CD4-positive, alpha-beta T cell treated with Interleukin-6 at 100 ng/mL for 8 hours (primary cell): ENCODE results near the gene NDE1.
"Not testable (repeated sequence)": the region's sequence is repeated elsewhere in the genome, so short reads cannot be mapped to it uniquely, and the experiment has no call there.

Source experiments
- DNase-seq: peaks from one replicate; pipeline ENCODE4 v3.0.0-alpha.2; 2020; ENCODE audit warnings: mixed read lengths, low spot score

Gene NDE1

DNA sequence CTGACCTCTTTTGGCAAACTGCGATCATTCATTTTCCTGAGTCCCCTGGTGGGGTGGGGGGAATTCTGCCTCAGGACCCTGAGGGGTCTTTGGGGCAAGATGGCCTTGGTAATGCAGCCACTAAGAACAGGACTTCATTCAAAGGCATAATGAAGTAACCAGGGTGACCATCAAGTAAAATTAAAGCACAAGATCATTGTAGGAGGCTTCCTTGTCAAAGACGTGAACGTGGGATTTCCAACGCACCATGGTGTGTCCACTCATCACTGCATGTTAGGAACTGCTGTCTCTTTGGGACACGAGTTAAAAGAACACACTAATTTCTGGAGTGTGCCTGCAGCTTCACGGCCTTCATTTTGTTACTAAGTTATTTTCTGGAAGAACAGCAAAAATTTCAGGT is 51.3 kb downstream of the NDE1 start:
- DNase-seq: no peak

DNA sequence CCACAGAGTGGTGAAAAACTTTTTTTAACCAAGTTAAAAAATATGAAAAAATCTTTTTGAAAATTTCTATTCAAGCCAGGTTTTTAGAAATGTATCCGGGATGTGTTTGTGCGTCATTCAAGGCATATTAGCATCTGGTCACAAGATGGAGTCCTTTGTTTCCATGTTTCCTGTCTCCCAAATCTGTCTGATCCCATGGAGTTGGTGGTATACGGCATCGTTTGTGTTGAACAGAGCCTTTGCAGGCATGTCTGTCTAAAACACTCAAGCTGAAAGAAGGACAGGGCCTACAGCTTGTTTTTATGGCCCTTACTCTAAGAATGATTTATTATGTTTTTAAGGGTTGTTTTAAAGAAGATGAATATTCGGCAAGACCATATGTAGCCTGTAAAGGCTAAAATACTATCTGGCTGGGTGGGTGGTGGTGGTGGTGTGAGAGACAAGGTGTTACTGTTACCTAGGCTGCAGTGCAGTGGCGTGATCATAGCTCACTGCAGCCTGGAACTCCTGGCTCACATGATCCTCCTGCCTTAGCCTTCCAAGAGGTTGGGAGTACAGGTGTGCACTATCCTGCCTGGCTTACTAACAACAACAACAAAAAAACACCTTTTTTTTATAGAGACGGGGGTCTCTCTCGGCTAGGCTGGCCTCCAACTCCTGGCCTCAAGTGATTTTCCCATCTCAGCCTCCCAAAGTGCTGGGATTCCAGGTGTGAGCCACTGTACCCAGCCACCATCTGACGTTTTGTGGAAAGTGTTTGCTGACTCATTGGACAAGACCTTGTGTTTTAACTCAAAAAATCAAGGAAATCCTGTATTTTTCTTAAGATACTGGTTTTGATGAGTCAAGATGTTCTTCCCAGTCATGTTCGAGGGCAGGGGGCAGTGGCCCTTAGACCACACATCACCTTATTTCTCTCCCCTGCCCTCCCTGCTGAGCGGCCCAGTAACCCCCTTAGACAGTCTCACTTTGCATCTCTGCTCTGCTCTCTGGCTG is 52.2 kb downstream of the NDE1 start:
- DNase-seq: no peak

DNA sequence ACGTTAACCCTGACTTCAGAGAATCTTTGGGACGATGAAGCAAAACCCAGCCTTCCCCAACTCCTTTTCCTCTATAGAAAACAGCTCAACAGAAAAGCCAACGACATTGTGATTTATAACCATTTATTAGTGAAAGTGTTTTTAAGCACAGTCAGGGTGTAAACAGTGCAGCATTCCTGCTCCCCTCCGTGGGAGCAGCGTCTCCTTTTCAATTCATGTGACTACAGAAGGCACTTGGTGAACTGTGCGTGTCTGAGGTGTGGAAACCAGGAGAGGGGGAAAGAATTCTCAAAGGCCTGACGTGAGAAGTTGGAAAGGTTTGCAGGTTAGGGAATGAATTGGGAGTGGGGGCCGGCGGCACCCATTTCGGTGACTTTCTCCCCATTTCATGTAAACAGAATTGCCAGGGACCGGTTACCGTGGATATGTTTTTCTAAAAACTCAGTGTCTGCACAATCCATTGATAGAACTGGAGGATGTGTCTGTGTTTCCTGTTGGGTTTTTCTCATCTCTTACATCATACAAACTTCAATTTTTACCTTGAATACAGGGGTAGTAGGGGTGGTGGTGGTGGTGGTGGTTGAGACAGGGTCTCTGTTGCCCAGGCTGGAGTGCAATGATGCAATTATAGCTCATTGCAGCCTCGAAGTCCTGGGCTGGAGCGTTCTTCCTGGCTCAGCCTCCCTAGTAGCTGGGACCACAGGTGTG is 53.1 kb downstream of the NDE1 start:
- no peak for DNase-seq

DNA sequence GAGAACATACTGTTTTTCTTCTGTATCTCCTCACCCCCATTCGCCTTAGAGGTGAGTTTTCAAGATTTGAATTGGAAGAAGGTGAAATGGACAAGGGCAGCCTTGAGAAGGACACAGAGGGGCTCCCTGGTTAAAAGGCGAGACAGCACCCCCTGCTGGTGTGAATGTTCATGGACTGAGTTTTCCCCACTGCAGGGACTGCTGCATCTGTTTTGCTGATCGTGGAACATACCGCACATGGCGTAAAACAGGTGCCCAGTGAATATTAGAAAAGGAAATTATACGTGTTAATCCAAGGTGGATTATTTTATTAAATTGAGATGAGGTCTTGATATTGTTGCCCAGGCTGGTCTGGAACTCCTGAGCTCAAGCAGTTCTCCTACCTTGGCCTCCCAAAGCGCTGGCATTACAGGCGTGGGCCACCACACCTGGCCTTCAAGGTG is 54.5 kb downstream of the NDE1 start:
- peak; percentile 65 for DNase-seq

DNA sequence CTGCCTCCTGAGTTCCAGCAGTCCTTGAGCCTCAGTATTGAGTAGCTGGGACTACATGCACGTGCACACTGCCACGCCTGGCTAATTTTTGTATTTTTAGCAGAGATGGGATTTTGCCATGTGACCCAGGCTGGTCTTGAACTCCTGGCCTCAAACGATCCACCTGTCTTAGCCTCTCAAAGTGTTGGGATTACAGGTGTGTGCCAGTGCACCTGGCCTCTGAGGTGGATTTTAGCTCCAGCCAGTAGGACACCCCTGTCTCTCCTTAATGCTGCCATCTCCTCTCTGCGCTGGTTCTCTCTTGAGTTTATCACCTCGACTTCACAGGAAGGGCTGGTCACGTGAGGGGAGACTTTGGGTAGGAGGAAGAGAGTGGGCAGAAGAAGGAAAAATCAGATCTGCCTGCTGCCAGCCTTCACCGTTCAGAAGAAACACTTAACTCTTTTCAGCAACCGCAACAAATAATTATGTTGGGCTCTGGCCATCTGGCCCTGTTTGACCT is 55.1 kb downstream of the NDE1 start:
- DNase-seq: no peak

DNA sequence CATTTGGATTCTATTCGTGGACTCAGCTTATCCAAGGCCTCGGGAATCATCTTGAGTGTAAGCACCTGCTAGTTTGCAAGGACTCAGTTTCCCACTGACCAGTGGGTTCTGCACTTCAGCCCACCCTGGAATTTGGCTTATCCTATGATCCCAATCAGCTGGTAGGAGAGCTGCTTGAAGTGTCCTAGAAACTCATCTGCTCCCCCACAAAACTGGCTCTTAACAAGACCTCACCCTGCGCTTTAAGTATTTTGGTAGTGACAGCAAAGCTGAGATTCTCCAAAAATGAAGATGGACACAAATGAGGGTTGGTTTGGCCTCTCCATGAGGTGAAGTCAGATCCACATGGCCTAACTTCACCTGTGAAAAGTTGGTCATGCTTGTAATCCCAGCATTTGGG is 57.3 kb downstream of the NDE1 start:
- DNase-seq: no peak

DNA sequence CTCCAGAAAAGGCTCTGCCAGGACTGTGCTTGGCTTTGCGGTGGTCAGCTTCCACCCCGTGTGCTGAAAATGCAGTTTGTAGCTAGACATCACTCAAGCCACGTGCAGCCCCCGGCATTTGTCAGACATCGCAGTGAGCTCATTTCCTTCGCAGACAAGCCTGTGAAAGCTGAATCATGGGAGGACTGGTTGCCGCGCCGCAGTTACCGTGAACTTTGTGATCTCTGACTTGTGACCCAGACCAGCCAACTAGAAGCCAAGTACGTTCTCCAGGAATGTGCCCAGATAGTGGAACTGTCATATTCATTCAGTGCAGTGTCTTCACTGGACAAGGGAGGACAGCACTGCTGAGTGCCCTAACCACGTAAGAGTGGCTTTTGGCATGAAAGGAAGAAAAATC is 58.1 kb downstream of the NDE1 start:
- no peak for DNase-seq

DNA sequence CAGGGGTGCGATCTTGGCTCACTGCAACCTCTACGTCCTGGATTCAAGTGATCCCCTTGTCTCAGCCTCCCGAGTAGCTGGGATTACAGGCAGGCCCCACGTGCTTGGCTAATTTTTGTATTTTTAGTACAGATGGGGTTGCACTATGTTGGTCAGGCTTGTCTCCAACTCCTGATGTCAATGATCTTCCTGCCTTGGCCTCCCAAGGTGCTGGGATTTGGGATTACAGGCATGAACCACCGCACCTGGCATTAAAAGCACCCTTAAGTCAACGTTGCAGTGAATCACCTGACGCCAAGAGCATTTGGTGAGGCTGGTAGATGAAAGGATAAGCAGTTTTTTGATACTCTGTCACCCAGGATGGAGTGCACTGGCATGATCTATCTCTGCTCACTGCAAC is 59.0 kb downstream of the NDE1 start:
- DNase-seq: no peak

DNA sequence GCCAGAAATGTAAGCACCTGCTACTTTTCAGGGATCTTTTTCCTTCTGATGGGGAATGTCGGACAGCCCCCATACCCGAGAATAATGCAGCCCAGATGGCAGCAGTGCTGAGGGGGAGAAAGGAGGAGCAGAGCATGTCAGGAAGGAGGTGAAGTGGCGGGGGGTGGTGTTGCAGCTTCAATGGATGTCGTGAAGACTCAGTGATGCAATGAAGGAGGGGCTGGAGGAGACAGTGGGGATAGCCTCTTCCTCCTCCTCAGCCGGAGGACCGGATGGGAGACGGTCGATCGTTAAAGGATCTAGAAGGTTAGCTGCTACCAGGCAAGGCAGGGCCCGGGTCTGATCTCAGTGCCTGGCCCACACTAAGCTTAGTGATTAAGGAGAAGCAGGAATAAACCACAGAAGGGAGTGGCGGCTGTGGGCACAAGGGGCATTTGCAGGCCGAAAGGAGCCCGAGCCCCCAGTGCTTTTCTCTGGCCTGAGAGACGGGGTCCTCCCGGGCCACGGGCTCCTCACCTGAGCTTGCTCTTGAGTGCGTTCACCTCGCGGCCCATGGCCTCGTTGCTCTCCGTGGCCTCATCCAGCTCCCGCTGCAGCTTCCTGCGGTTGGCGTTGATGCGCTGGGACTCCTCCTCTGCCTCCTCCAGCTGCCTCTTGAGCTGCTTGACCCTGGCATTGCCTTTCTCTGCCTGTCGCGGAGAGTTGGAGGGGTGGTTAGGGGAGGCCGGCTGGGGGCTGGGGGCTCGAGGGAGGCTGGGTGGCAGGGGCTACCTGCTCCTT is 64.5 kb downstream of the NDE1 start:
- DNase-seq: no peak

DNA sequence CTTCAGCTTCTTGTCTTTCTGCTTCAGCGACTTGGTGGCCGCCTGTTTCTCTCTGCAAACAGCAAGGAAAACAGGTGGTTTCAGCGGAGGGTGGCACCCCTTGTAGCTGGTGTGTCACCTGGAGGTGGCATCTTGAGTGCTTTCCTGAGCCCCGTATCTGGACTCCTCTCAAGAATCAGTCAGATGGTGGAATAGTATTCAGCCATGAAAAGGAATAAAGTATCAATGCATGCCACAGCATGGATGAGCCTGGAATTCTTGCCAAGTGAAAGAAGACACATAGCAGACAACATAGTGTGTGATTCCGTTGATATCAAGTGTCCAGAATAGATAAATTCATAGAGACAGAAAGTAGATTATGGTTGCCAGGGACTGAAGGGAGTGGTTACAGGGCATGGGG is 65.2 kb downstream of the NDE1 start:
- DNase-seq: no peak

DNA sequence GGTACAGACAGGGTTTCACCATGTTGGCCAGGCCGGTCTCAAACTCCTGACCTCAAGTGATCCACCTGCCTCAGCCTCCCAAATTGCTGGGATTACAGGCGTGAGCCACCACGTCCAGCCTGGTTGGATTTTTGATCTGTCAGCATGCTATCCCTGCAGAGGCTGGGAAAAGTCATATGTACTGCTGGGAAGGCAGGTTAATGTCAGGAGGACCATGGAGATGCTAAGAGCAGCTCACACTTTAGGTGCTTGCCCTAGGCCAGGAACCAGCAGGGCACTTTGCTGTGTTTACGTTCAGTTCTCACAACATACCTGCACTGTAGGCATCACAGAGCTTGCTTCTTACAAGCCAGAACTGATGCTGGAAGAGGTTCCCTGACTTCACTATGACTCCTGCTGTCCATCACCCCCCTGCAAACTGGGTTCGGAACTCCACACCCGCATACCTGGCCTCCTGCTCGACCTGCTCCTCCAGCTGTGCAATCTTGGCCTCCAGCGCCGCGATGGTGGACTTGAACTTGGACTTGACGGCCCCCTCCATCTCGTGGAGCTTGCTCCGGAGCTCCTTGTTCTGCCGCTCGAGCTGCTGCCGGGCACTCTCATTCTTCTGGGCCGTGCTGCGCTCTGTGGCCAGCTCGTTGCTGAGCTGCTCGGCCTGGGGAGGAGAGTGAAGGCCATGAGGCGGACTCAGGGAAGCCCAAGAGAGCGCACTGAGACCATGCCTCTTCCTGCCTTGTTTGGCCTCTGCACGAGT is 66.8 kb downstream of the NDE1 start:
- DNase-seq: no peak

DNA sequence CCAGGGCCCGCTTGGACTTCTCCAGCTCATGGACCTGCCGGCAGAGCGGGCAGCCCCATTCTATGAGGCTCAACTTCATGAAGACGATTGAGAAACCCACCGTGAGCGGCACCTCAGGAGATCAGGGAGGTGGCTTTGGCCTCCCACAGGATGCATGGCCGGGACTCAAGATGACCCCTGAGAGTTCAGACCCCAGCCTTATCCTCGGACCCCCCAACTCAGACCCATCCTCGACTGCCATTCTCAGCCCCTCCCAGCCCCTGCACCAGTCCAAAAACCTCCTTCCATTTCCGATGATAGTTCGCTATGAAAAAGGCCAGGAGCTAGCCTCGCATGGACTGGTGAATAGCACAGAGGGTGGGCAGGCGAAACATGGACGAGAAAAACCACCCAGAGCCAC is 71.0 kb downstream of the NDE1 start:
- DNase-seq: no peak

DNA sequence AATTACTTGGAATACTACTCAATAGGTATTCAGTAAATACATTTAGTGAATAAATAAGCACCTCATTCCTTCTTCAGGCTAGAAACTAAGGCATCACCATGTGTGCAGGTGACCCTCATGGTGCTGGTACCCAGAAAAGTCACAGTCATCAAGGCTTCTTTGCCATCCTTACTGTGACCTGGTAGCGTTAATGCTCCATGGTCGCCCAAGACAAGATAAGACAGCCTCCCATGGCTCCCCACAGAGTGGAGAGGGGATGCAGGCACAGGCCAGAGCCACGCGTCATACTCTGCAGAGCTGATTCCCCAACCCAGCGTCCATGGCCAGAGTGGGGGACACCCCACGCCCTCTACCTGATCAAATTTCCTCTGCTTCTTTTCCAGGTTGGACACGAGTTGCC is 73.8 kb downstream of the NDE1 start:
- DNase-seq: no peak

DNA sequence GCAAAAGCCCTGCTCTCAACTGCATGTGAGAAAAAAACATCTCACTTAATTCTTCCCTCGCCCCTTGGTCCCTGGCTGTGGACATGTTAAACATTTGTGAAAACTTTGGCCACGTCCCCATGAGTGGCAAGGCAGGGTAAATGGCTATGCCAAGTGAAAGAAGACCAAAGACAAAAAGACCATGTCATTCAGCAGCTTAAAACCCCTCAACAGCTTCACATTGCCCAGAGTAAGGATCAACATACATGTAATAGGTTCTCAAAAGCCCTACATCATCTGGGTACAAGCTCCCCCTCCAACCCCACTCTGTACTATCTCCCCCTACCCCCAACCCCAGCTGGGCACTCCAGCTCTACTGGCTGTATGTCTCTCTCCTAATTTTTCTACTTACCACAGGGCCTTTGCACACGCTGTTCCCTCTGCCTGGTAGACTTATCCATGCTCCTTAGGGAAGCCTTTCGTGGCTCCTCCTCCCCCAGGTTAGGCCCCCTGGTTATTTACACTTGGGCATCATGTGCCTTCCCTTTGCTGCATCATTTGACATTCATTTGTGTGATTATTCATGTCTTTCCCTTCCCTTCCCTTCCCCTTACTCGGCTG is 75.7 kb downstream of the NDE1 start:
- no peak for DNase-seq

DNA sequence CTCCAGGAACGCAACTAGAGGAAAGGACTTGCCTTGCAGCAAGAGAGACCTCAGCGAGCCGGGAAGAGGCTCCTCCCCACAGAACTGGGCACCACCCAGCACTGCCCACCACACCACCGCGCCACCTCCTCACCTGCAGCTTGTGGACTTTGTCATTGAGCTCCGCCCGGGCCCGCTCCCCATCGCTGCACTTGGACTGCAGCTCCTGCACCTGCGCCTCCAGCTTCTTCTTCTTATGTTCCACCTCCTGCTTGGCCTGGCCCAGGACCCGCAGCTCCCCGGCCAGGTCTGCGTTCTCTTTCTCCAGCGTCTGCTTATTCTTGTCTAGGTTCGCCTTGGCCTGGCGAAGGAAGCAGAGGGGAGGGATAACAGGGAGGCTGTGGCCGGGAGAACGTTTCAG is 76.7 kb downstream of the NDE1 start:
- DNase-seq: no peak

DNA sequence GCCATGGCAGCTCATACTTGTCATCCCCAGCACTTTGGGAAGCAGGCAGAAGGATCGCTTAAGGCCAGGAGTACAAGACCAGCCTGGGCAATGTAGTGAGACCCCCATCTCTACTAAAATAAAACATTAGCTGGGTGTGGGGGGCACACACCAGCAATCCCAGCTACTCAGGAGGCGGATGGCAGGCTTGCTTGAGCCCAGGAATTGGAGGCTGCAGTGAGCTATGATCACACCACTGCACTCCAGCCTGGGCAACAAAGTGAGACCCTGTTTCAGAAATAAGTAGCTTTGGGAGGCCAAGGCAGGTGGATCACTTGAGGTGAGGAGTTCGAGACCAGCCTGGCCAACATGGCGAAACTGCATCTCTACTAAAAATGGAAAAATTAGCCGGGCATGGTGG is 77.7 kb downstream of the NDE1 start:
- DNase-seq: not testable (repeated sequence)

DNA sequence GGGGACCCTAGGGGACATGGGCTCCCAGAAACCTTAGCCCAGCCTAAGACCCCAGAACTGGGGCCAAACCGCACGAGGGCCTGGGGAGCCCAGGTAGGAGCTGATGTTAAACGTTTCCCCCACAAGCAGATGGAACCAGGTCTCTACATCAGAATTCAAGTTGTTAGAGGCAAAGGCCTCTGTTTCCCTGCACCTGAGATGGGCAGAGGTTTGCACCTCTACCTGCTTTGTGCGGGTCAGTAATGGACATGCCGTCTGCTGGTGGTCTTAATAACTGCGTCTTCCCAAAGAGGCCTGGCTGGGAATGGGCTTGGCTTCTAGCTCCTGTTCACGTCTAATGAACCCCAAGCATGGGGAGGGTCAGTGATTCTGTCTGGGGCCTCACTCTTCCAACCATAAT is 79.1 kb downstream of the NDE1 start:
- DNase-seq: no peak

DNA sequence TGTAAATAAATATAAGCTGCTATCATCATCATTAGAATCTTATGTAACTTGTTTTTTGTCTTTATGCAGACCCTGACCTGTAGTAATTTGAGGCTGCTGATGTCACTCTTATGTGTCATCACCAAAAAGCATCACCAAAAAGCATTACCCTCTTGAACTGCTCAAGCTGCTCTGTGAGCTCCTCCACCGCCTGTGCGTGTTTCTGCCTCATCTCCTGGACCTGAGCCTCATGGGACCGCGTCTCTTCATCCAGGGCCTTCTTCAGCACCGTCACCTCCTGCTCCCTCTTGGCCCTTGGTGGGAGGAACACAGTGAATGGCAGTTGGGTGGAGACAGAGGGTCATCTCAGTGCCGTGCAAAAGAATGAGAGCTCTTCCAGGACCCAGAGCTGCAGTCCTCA is 82.4 kb downstream of the NDE1 start:
- DNase-seq: no peak

DNA sequence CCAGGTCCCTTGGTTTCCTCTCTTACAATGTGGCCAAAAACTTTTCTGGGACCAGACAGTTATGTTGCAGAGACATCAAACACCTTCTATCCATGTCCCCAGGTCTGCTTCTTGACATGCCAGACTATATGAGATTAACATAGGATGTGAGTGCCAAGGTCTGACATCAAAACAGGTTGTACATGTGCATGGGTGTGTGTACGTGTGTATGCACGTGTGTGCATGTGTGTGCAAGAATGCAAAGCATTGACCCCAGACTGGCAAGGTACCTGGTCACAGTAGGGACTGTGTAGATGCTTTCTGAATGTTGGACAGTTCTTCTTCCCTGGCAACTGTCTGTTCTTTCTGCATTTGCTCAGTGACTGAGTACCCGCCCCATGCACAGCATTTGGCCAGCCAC is 85.6 kb downstream of the NDE1 start:
- DNase-seq: no peak

DNA sequence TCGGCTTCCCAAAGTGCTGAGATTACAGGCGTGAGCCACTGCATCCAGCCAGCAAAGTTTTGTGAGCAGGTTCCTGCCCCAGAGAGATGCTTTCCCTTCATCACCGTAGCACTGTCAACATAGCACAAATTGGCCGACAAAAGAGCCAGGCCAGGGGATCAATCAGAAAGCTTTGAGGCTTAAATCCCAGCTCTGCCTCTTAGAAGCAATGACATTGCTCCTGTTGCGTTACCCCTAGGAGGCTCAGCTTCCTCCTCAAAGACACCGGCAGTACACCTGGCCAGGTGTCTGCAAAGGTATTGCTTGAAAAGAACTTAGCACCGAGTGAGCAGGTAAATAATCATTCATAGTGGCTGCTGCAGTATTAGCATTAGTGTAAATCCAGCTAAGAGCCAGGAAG is 86.5 kb downstream of the NDE1 start:
- no peak for DNase-seq

DNA sequence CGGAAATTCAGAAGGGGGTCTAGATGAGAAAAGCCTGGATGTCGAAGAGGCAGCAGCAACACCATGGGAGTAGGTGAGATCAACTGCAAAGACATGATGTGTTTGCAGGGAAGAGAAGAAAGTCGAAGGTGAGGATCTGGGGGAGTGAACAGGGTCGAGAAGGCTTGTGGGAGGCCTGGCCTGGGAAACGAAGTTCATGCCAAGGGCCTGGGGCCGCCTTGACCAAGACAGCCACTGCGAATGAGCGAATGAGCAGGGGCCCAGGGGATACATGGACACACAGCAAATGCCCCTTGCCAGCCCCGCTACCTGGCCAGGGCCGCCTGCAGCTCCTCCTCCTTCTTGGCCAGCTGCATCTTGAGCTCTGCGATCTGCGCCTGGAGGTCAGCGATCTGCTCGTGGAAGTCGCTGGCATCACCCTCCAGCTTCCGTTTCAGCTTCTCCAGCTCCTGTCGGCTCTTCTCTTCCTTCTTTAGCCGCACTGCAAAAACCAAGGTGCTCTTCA is 87.1 kb downstream of the NDE1 start:
- no peak for DNase-seq
